Measurements from ENCODE around the gene NDUFS7. TPM values are rescaled to one million over a fixed set of nuclear protein-coding genes. Genes with fewer than 3 reads are reported as not detected.

The NDUFS7 gene
- total RNA-seq, 1 experiment from 2014 or later: 83.9 TPM

- Histone ChIP-seq H3K4ac (ENCODE audit: low read depth, low read length) (no peak overlapping the region), H3K9me3 (ENCODE audit: control insufficient read depth, low read depth, low read length) (no peaks in the 10 kb centered on the region), H2BK20ac (ENCODE audit: low read depth, low read length, poor library complexity, severe bottlenecking) (no peak overlapping the region), H4K20me1 (ENCODE audit: control insufficient read depth, insufficient read depth, insufficient read length) (peaks cover 2% of the 10 kb centered on the region), H4K8ac (replicated peaks; ENCODE audit: insufficient read length, low read depth, low read length) (no peak overlapping the region), H3K56ac (ENCODE audit: insufficient read length, low read depth, low read length) (no peak overlapping the region), H2BK5ac (ENCODE audit: insufficient read length, low read length) (no peak overlapping the region), H2AFZ (ENCODE audit: low read length) (no peak overlapping the region), H3K79me1 (ENCODE audit: insufficient read depth, low read depth, low read length, poor library complexity, severe bottlenecking) (no peaks in the 10 kb centered on the region), H3K18ac (ENCODE audit: insufficient read length, low read depth, low read length) (no peak overlapping the region), H3K9ac (ENCODE audit: extremely low read depth, insufficient read length, low read length) (no peak overlapping the region), H4K5ac (ENCODE audit: insufficient read length, low read depth, low read length) (no peak overlapping the region), H2BK15ac (ENCODE audit: low read depth, low read length) (no peak overlapping the region), H3K27ac (ENCODE audit: insufficient read length, low read depth, low read length) (no peak overlapping the region), H3K23me2 (ENCODE audit: insufficient read length, low read depth, low read length, poor library complexity, severe bottlenecking) (peaks cover 15% of the 10 kb centered on the region), H3K27me3 (ENCODE audit: insufficient read depth, low read length) (no peaks in the 10 kb centered on the region), H2BK12ac (ENCODE audit: insufficient read length, low read depth, low read length) (no peak overlapping the region), H3K4me1 (ENCODE audit: insufficient read depth, low read length) (no peaks in the 10 kb centered on the region), H2BK120ac (ENCODE audit: low read depth, low read length, poor library complexity, severe bottlenecking) (no peak overlapping the region), H3K14ac (ENCODE audit: insufficient read depth, low read length) (no peak overlapping the region), H3K4me2 (ENCODE audit: insufficient read depth, insufficient read length, low read length) (no peak overlapping the region), H3K23ac (ENCODE audit: insufficient read length, low read depth, low read length) (no peak overlapping the region), H2AK5ac (ENCODE audit: insufficient read length, low read length) (no peak overlapping the region), H4K91ac (ENCODE audit: insufficient read length, low read depth, low read length) (no peak overlapping the region), H3K79me2 (ENCODE audit: insufficient read depth, low read length) (no peaks in the 10 kb centered on the region), H3T11ph (ENCODE audit: low read length) (no peak overlapping the region)
- peaks cover 17 to 64% (median 58%) of the 10 kb centered on the region in 3 experiments for H3K36me3 Mint-ChIP-seq (ENCODE audit: insufficient read depth in 1 of 3, low read depth in 3 of 3)
- no peaks in the 10 kb centered on the region for H3K9me3 Mint-ChIP-seq
- peak overlapping the region; percentile 14 to 54; a peak in 4 of 5 replicates for H3K4me3 Mint-ChIP-seq
- peaks cover 1% of the 10 kb centered on the region; the same call in 1 of the 2 replicates for H3K27me3 Mint-ChIP-seq (ENCODE audit: low read depth)
- peaks cover 49 to 62% of the 10 kb centered on the region in 2 experiments for H3K4me1 Mint-ChIP-seq
- WGBS (ENCODE audit: extremely low coverage, insufficient read length, low lambda C conversion rate): no CpG with 5 or more reads among the region's 24 CpGs
- H3K27ac Mint-ChIP-seq: peak overlapping the region; percentile 17 to 70 (median 22); a peak in 5 of 7 replicates
- TF ChIP-seq, protein P1, sequence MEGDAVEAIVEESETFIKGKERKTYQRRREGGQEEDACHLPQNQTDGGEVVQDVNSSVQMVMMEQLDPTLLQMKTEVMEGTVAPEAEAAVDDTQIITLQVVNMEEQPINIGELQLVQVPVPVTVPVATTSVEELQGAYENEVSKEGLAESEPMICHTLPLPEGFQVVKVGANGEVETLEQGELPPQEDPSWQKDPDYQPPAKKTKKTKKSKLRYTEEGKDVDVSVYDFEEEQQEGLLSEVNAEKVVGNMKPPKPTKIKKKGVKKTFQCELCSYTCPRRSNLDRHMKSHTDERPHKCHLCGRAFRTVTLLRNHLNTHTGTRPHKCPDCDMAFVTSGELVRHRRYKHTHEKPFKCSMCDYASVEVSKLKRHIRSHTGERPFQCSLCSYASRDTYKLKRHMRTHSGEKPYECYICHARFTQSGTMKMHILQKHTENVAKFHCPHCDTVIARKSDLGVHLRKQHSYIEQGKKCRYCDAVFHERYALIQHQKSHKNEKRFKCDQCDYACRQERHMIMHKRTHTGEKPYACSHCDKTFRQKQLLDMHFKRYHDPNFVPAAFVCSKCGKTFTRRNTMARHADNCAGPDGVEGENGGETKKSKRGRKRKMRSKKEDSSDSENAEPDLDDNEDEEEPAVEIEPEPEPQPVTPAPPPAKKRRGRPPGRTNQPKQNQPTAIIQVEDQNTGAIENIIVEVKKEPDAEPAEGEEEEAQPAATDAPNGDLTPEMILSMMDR (conservative IDR thresholded peaks at IDR 0.05): no peak
- DNase-seq: peak; percentile 70
These were observed 26.1 kb upstream of the NDUFS7 start for GRCh38 chr19:1357531-1358109.
